SK-N-SH (cell line): ENCODE results near the gene USP47. TPM values are rescaled to one million over a fixed set of nuclear protein-coding genes. Genes with fewer than 3 reads are reported as not detected.
A peak's percentile ranks its signal among the peaks of the same experiment; 100 is the strongest.

Experiments used
- CTCF ChIA-PET: fragments of 300-600, 350-600 bp; formaldehyde crosslinking; extraction: SDS; loops from one replicate; lab custom pipeline; 2021; lab: Yijun Ruan, JAX
- POLR2A ChIA-PET: fragments of 350-600 bp; sonication (Branson Sonifier 250); formaldehyde crosslinking; extraction: SDS; loops from one replicate; lab custom pipeline; 2020; ENCODE audit warnings: antibody characterized with exemption, inconsistent platforms; lab: Yijun Ruan, JAX
- DNase-seq: peaks from one replicate; pipeline ENCODE4 v3.0.0; 2012
- H2AFZ ChIP-seq: fragments of 200-600 bp; sonication (generic); 2 replicates; pipeline ENCODE4 v1.8.1; 2016; ENCODE audit warnings: antibody characterized with exemption, mild to moderate bottlenecking, low read depth
- H3F3A ChIP-seq: fragments of 200-600 bp; sonication (generic); replicated peaks from 2 replicates; pipeline ENCODE3; 2016; ENCODE audit warnings: antibody characterized with exemption, mild to moderate bottlenecking; ENCODE audit not compliant: insufficient read depth
- H3K27ac ChIP-seq, 2 experiments: fragments of 200-500 bp in 1 of 2; fragments of 200-600 bp in 1 of 2; sonication (Bioruptor generic) in 1 of 2; sonication (generic), shearing (Covaris generic) in 1 of 2; 2 replicates each; pipeline versions ENCODE4 v1.5.1 to v1.6.1; 2014 to 2016; ENCODE audit warnings: low read depth in 2 of 2, inconsistent platforms in 1 of 2, low read length in 1 of 2, mild to moderate bottlenecking in 1 of 2, mixed read lengths in 1 of 2
- H3K27me3 ChIP-seq: fragments of 200-600 bp; sonication (generic), shearing (Covaris generic); 2 replicates; pipeline ENCODE4 v1.6.1; 2016; ENCODE audit warnings: mixed run types; ENCODE audit not compliant: insufficient read depth
- H3K36me3 ChIP-seq, 2 experiments: fragments of 200-500 bp in 1 of 2; fragments of 200-600 bp in 1 of 2; sonication (Bioruptor generic) in 1 of 2; sonication (generic) in 1 of 2; replicated peaks in 1 of 2; 2 replicates each; pipeline versions ENCODE3 to v1.5.1; 2014 to 2016; ENCODE audit warnings: low read length in 1 of 2, mild to moderate bottlenecking in 1 of 2; ENCODE audit not compliant: insufficient read depth in 2 of 2, control insufficient read depth in 1 of 2
- H3K4me1 ChIP-seq, 2 experiments: fragments of 200-500 bp in 1 of 2; fragments of 200-600 bp in 1 of 2; sonication (Bioruptor generic) in 1 of 2; sonication (generic), shearing (Covaris generic) in 1 of 2; 2 replicates each; pipeline versions ENCODE4 v1.5.1 to v1.6.1; 2014 to 2016; ENCODE audit warnings: low read depth in 1 of 2, low read length in 1 of 2, mixed run types in 1 of 2; ENCODE audit not compliant: insufficient read depth in 2 of 2, control insufficient read depth in 1 of 2
- H3K4me2 ChIP-seq: fragments of 200-600 bp; sonication (generic), shearing (Covaris generic); 2 replicates; pipeline ENCODE4 v1.6.1; 2017; ENCODE audit warnings: mixed run types
- H3K4me3 ChIP-seq, 2 experiments: fragments of 200-500 bp in 1 of 2; fragments of 200-600 bp in 1 of 2; sonication (Bioruptor generic) in 1 of 2; sonication (generic), shearing (Covaris generic) in 1 of 2; 2 replicates each; pipeline versions ENCODE4 v1.5.1 to v1.8.1; 2014 to 2016; ENCODE audit warnings: low read depth in 2 of 2, inconsistent platforms in 1 of 2, low read length in 1 of 2, mild to moderate bottlenecking in 1 of 2, mixed read lengths in 1 of 2, moderate library complexity in 1 of 2
- H3K79me2 ChIP-seq: fragments of 200-600 bp; sonication (generic); 2 replicates; pipeline ENCODE4 v1.8.1; 2017; ENCODE audit warnings: mild to moderate bottlenecking; ENCODE audit not compliant: insufficient read depth
- H3K9ac ChIP-seq: fragments of 200-600 bp; sonication (generic); 2 replicates; pipeline ENCODE4 v1.6.1; 2017; ENCODE audit warnings: mixed run types
- H3K9me2 ChIP-seq: fragments of 200-600 bp; sonication (generic); 2 replicates; pipeline ENCODE4 v1.6.1; 2017; ENCODE audit warnings: mixed run types
- H3K9me3 ChIP-seq: fragments of 200-600 bp; sonication (generic); 2 replicates; pipeline ENCODE4 v1.6.1; 2017; ENCODE audit warnings: mixed run types, mild to moderate bottlenecking, moderate library complexity
- H4K20me1 ChIP-seq: fragments of 200-600 bp; sonication (generic); 2 replicates; pipeline ENCODE4 v1.6.1; 2017; ENCODE audit warnings: mild to moderate bottlenecking, mixed run types; ENCODE audit not compliant: insufficient read depth
- ELF1 ChIP-seq: IDR thresholded peaks from 2 replicates; pipeline ENCODE4 v1.4.0; 2012
- EZH2phosphoT487 ChIP-seq: fragments of 200-600 bp; sonication (generic); IDR thresholded peaks from 2 replicates; pipeline ENCODE4 v1.6.1; 2017; ENCODE audit warnings: low read depth, mixed run types, mild to moderate bottlenecking, antibody characterized with exemption, moderate library complexity, borderline replicate concordance
- FOSL2 ChIP-seq: IDR thresholded peaks from 2 replicates; pipeline ENCODE4 v1.4.0; 2012; ENCODE audit warnings: low read depth, mild to moderate bottlenecking, moderate library complexity, borderline replicate concordance
- FOXM1 ChIP-seq: IDR thresholded peaks from 2 replicates; pipeline ENCODE4 v1.4.0; 2012; ENCODE audit warnings: low read depth, mild to moderate bottlenecking
- GABPA ChIP-seq: IDR thresholded peaks from 2 replicates; pipeline ENCODE4 v1.4.0; 2012; ENCODE audit warnings: low read depth, mild to moderate bottlenecking
- JUND ChIP-seq: IDR thresholded peaks from 2 replicates; pipeline ENCODE4 v1.4.0; 2012
- MEF2A ChIP-seq: IDR thresholded peaks from 2 replicates; pipeline ENCODE4 v1.4.0; 2012; ENCODE audit warnings: low read depth, borderline replicate concordance
- MXI1 ChIP-seq: IDR thresholded peaks from 2 replicates; pipeline ENCODE4 v1.6.1; 2012; ENCODE audit warnings: mild to moderate bottlenecking, low read depth, low read length, improper control_type of control experiment
- NFIC ChIP-seq: IDR thresholded peaks from 2 replicates; pipeline ENCODE4 v1.4.0; 2012; ENCODE audit warnings: borderline replicate concordance
- POLR2AphosphoS5 ChIP-seq: IDR thresholded peaks from 2 replicates; pipeline ENCODE4 v1.6.1; 2012; ENCODE audit warnings: low read depth, low read length
- RAD21 ChIP-seq: IDR thresholded peaks from 2 replicates; pipeline ENCODE4 v1.6.1; 2012; ENCODE audit warnings: mild to moderate bottlenecking, low read length
- RFX5 ChIP-seq: IDR thresholded peaks from 2 replicates; pipeline ENCODE4 v1.6.1; 2012; ENCODE audit warnings: mild to moderate bottlenecking, improper control_type of control experiment, low read length
- SMC3 ChIP-seq: IDR thresholded peaks from 2 replicates; pipeline ENCODE4 v1.6.1; 2012; ENCODE audit warnings: low read depth, low read length, improper control_type of control experiment
- TCF12 ChIP-seq: IDR thresholded peaks from 2 replicates; pipeline ENCODE4 v1.4.0; 2012
- TEAD4 ChIP-seq: IDR thresholded peaks from 2 replicates; pipeline ENCODE4 v1.4.0; 2012; ENCODE audit warnings: mild to moderate bottlenecking, borderline replicate concordance; ENCODE audit not compliant: insufficient read depth
- YY1 ChIP-seq: IDR thresholded peaks from 2 replicates; pipeline ENCODE4 v1.4.0; 2012; ENCODE audit warnings: low read depth, mild to moderate bottlenecking
- WGBS: methylation state at CpG from one replicate; pipeline ENCODE4 v1.1.6; 2017; ENCODE audit warnings: low lambda C conversion rate; 5-methylcytosine and 5-hydroxymethylcytosine counted together
- polyA plus RNA-seq, 3 experiments: library from polyadenylated mRNA; depleted of rRNA; stranded (reverse); fragments of >200 nt; gene quantifications; 2 replicates each; pipeline ENCODE4 v1.2.3, GENCODE V29; 2012
- TF ChIP-seq, protein P1 (sequence below): fragments of 150-350 bp; IDR thresholded peaks from 2 replicates; pipeline ENCODE4 v1.6.1; 2017; ENCODE audit warnings: antibody characterized with exemption, low read length, low read depth, borderline replicate concordance
- TF ChIP-seq, protein P2 (sequence below): IDR thresholded peaks from 2 replicates; pipeline ENCODE4 v1.6.1; 2012; ENCODE audit warnings: mild to moderate bottlenecking, low read depth, low read length, moderate library complexity
- TF ChIP-seq, protein P3 (sequence below): fragments of 200-600 bp; sonication (generic); IDR thresholded peaks from 2 replicates; pipeline ENCODE4 v1.6.1; 2017; ENCODE audit warnings: antibody characterized with exemption, mild to moderate bottlenecking, moderate library complexity
- TF ChIP-seq, protein P4 (sequence below): IDR thresholded peaks from 2 replicates; pipeline ENCODE4 v1.4.0; 2012; ENCODE audit warnings: low read depth
- TF ChIP-seq, protein P5 (sequence below): fragments of 150-350 bp; IDR thresholded peaks from 2 replicates; pipeline ENCODE4 v1.6.1; 2016; ENCODE audit warnings: mild to moderate bottlenecking, low read depth, low read length
- TF ChIP-seq, protein P6 (sequence below): IDR thresholded peaks from 2 replicates; pipeline ENCODE4; 2012

The USP47 gene
- polyA plus RNA-seq, 1 of the 3 experiments (the other 2 are of a cell fraction): 10.3 TPM

DNA sequence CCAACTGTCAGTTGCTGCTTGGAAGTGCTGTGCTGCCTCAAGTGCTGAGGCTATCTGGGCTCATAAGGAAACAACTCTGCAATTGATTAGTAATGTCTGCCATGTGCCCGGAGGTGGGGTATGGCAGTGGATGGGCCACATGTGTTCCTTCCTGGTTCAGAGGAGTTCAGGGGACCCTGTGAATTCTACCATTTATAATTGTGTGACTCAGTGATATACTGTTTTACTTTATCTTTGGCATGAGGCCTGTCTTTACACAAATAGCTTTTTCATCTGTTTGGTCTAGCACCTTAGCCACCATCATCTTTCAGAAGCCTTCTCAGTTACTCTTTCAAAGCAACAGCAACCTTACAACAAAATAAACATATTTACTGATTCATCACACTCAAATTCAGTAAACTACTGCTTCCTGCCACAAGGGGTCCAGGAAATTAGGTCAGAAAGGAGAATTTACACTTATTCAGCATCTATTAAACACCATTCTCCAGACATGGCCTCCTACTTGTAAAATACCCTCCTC lies 145.8 kb downstream of the USP47 start:
- ChIA-PET POLR2A (no interaction called here), CTCF (interaction anchor here (0.7 to 1.7 kb wide), 5 partner anchors 9 to 294 kb away, joined by 3 to 4 read pairs (median 3); no protein-coding TSS in a partner anchor)
- Histone ChIP-seq H3K4me1 (peaks cover 50 to 63% of the 10 kb centered on the region in 2 experiments), H3K9me2 (no peaks in the 10 kb centered on the region), H3K4me2 (peak overlapping the region; percentile 76; the same call in 1 of the 2 replicates), H3K36me3 (peaks cover 37 to 51% of the 10 kb centered on the region in 2 experiments), H3K9ac (peak overlapping the region; percentile 78; the same call in 1 of the 2 replicates), H3K27ac (peak overlapping the region; percentile 93 to 99), H3K79me2 (peaks cover 85% of the 10 kb centered on the region), H3K27me3 (no peaks in the 10 kb centered on the region), H3F3A (peaks cover 98% of the 10 kb centered on the region), H3K9me3 (no peaks in the 10 kb centered on the region), H4K20me1 (no peaks in the 10 kb centered on the region), H3K4me3 (no peak overlapping the region; a peak in 1 of 4 replicates), H2AFZ (no peak overlapping the region)
- 100% methylated on average over 1 of the region's 1 CpG for WGBS
- DNase-seq: no peak
- no peak for TF ChIP-seq SMC3
- no peak for TF ChIP-seq GABPA
- no peak for TF ChIP-seq EZH2phosphoT487
- TF ChIP-seq, protein P1, sequence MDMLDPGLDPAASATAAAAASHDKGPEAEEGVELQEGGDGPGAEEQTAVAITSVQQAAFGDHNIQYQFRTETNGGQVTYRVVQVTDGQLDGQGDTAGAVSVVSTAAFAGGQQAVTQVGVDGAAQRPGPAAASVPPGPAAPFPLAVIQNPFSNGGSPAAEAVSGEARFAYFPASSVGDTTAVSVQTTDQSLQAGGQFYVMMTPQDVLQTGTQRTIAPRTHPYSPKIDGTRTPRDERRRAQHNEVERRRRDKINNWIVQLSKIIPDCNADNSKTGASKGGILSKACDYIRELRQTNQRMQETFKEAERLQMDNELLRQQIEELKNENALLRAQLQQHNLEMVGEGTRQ: no peak
- TF ChIP-seq NFIC: no peak
- TF ChIP-seq, protein P2, sequence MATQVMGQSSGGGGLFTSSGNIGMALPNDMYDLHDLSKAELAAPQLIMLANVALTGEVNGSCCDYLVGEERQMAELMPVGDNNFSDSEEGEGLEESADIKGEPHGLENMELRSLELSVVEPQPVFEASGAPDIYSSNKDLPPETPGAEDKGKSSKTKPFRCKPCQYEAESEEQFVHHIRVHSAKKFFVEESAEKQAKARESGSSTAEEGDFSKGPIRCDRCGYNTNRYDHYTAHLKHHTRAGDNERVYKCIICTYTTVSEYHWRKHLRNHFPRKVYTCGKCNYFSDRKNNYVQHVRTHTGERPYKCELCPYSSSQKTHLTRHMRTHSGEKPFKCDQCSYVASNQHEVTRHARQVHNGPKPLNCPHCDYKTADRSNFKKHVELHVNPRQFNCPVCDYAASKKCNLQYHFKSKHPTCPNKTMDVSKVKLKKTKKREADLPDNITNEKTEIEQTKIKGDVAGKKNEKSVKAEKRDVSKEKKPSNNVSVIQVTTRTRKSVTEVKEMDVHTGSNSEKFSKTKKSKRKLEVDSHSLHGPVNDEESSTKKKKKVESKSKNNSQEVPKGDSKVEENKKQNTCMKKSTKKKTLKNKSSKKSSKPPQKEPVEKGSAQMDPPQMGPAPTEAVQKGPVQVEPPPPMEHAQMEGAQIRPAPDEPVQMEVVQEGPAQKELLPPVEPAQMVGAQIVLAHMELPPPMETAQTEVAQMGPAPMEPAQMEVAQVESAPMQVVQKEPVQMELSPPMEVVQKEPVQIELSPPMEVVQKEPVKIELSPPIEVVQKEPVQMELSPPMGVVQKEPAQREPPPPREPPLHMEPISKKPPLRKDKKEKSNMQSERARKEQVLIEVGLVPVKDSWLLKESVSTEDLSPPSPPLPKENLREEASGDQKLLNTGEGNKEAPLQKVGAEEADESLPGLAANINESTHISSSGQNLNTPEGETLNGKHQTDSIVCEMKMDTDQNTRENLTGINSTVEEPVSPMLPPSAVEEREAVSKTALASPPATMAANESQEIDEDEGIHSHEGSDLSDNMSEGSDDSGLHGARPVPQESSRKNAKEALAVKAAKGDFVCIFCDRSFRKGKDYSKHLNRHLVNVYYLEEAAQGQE: no peak
- no peak for TF ChIP-seq MEF2A
- TF ChIP-seq RAD21: no peak
- TF ChIP-seq RFX5: no peak
- TF ChIP-seq FOXM1: no peak
- TF ChIP-seq, protein P3, sequence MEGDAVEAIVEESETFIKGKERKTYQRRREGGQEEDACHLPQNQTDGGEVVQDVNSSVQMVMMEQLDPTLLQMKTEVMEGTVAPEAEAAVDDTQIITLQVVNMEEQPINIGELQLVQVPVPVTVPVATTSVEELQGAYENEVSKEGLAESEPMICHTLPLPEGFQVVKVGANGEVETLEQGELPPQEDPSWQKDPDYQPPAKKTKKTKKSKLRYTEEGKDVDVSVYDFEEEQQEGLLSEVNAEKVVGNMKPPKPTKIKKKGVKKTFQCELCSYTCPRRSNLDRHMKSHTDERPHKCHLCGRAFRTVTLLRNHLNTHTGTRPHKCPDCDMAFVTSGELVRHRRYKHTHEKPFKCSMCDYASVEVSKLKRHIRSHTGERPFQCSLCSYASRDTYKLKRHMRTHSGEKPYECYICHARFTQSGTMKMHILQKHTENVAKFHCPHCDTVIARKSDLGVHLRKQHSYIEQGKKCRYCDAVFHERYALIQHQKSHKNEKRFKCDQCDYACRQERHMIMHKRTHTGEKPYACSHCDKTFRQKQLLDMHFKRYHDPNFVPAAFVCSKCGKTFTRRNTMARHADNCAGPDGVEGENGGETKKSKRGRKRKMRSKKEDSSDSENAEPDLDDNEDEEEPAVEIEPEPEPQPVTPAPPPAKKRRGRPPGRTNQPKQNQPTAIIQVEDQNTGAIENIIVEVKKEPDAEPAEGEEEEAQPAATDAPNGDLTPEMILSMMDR: peak; percentile 58
- TF ChIP-seq FOSL2: no peak
- TF ChIP-seq TCF12: no peak
- TF ChIP-seq, protein P4, sequence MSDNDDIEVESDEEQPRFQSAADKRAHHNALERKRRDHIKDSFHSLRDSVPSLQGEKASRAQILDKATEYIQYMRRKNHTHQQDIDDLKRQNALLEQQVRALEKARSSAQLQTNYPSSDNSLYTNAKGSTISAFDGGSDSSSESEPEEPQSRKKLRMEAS: peak; percentile 42; the same call in 1 of the 2 replicates
- no peak for TF ChIP-seq JUND
- TF ChIP-seq, protein P5, sequence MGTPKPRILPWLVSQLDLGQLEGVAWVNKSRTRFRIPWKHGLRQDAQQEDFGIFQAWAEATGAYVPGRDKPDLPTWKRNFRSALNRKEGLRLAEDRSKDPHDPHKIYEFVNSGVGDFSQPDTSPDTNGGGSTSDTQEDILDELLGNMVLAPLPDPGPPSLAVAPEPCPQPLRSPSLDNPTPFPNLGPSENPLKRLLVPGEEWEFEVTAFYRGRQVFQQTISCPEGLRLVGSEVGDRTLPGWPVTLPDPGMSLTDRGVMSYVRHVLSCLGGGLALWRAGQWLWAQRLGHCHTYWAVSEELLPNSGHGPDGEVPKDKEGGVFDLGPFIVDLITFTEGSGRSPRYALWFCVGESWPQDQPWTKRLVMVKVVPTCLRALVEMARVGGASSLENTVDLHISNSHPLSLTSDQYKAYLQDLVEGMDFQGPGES: no peak
- TF ChIP-seq TEAD4: no peak
- TF ChIP-seq, protein P6, sequence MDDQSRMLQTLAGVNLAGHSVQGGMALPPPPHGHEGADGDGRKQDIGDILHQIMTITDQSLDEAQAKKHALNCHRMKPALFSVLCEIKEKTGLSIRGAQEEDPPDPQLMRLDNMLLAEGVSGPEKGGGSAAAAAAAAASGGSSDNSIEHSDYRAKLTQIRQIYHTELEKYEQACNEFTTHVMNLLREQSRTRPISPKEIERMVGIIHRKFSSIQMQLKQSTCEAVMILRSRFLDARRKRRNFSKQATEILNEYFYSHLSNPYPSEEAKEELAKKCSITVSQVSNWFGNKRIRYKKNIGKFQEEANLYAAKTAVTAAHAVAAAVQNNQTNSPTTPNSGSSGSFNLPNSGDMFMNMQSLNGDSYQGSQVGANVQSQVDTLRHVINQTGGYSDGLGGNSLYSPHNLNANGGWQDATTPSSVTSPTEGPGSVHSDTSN: no peak
- TF ChIP-seq YY1: no peak
- 0 out of 2 replicates have a peak, but pooled peaks have one; percentile 1 for TF ChIP-seq ELF1
- no peak for TF ChIP-seq POLR2AphosphoS5
- TF ChIP-seq MXI1: no peak
